GM13977 (cell line): ENCODE data around the gene RBSN.

Experiments used
- DNase-seq: peaks from one replicate; pipeline ENCODE4 v3.0.0; 2012; ENCODE audit warnings: low spot score
- CTCF ChIP-seq: IDR thresholded peaks from 2 replicates; pipeline ENCODE4 v1.5.1; 2012; ENCODE audit warnings: mild to moderate bottlenecking, control low read depth; ENCODE audit not compliant: insufficient read depth; ENCODE audit errors: extremely low read depth, missing control alignments
- in situ Hi-C: fragments of 300-500 bp; cut with MboI; formaldehyde crosslinking; loops from one replicate; pipeline ENCODE4 v1.12.0; 2022; ENCODE audit warnings: low sequenced_read_pairs, low pct_unique_long_range_greater_than_20kb, mixed read lengths, inconsistent platforms; ENCODE audit not compliant: unreplicated experiment

Gene RBSN

DNA sequence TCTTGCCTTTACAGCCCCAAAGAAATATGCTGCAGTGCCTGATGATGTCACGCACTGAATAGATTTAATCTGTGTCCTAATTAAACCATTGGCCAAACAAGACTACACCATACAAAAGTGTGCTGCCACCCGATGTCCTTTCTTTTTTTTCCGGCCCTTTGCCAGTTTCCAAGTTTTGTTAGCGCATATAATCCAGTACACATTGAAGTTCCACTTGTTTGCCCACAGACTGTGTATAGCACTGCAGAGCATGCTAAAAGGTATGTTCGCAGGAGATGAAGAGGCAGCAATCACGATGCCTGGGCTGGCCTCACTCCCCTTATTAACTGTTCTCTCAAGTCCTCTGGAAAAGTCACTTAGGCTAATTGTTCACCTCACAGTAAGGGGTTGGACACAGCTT is 60.6 kb downstream of the RBSN start:
- TF ChIP-seq CTCF, result no peak
- no peak for DNase-seq
- in situ Hi-C loops, result no loop called here

DNA sequence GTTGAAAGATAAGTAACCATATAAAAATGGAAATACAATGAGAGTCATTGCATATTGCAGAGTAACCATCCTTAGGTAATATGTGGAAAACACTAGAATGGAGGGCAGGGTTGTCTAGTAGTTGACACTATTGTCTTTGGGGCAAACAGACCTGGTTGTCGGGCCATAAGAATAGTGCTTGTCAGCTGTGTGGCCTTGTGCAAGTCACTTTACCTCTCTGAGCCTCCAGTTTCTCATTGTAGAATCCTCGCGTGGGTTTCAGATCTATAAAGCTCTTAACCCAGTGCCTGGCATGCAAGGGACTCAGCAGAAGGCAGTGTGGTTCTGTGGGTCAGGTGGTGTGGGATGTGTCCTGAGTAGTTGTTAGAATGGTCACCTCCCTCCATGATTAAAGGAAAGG is 65.8 kb downstream of the RBSN start:
- no peak for TF ChIP-seq CTCF
- no peak for DNase-seq
- in situ Hi-C loops, result no loop called here

DNA sequence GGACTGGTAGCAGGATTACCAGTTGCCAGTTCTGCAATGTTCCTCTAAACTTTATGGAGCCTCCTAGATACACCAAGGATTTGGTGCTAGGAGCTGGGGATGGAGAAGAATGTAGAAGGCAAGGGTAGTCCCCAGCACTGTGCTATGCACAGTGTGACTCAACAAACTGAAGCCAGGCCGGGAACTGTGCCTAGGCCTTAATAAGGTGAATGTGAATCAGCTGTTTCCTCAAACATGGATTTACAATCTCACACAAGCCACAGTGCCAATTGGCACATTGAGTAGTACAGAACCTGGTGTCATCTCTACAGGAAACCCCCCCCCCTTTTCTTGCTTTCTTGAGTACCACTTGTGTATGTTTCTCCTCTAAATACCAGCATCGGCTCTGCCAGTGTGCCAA is 66.3 kb downstream of the RBSN start:
- DNase-seq, result no peak
- TF ChIP-seq CTCF, result no peak
- in situ Hi-C loops, result no loop called here

DNA sequence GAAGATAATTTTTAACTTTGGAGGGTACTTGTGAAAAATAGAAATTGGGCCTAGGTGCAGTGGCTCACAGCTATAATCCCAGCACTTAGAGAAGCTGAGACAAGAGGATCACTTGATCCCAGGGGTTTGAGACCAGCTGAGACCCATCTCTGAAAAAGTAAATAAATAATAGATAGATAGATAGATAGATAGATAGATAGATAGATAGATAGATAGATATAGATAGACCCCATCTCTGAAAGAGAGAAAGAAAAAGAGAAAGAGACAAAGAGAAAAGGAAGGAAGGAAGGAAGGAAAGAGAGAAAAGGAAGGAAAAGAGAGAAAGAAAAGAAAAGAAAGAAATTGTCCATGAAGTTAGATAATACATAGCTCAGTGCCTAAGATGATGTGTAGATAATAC is 69.3 kb downstream of the RBSN start:
- in situ Hi-C loops, result no loop called here
- TF ChIP-seq CTCF, result no peak

GRCh38 chr3:15023719-15024118 is 75.2 kb downstream of the RBSN start:
- no peak for DNase-seq
- in situ Hi-C loops, result no loop called here

More for the DNA sequence above, 69.3 kb downstream of the RBSN start:
- DNase-seq, result no peak

GRCh38 chr3:15023249-15023648 is 75.7 kb downstream of the RBSN start:
- TF ChIP-seq CTCF, result no peak
- in situ Hi-C loops, result no loop called here
- no peak for DNase-seq

More at GRCh38 chr3:15023719-15024118, 75.2 kb downstream of the RBSN start:
- TF ChIP-seq CTCF, result no peak
